PC-3 (cell line): Measurements from ENCODE around the gene BAMBI.

Experiments used
- CTCF ChIP-seq: fragments of 300-600 bp; sonication (generic); conservative IDR thresholded peaks from 2 replicates; pipeline ENCODE4 v1.5.1; 2017; ENCODE audit warnings: antibody characterized with exemption, low read depth, mild to moderate bottlenecking, low read length
- EZH2 ChIP-seq: fragments of 300-600 bp; sonication (generic); IDR thresholded peaks from one replicate; pipeline ENCODE4 v1.6.1; 2017; ENCODE audit warnings: antibody characterized with exemption, mild to moderate bottlenecking, low read length; ENCODE audit not compliant: unreplicated experiment

GRCh38 chr10:28681291-28681763, 4.0 kb downstream of the BAMBI start:
- no peak for TF ChIP-seq CTCF
- no peak for TF ChIP-seq EZH2
